ENCODE data around the gene HGFAC. TPM values are rescaled to one million over a fixed set of nuclear protein-coding genes. Genes with fewer than 3 reads are reported as not detected.
A peak's percentile ranks its signal among the peaks of the same experiment; 100 is the strongest.

The HGFAC gene
- total and polyA plus RNA-seq, 2 donors: 0.46 to 0.48 TPM

DNA sequence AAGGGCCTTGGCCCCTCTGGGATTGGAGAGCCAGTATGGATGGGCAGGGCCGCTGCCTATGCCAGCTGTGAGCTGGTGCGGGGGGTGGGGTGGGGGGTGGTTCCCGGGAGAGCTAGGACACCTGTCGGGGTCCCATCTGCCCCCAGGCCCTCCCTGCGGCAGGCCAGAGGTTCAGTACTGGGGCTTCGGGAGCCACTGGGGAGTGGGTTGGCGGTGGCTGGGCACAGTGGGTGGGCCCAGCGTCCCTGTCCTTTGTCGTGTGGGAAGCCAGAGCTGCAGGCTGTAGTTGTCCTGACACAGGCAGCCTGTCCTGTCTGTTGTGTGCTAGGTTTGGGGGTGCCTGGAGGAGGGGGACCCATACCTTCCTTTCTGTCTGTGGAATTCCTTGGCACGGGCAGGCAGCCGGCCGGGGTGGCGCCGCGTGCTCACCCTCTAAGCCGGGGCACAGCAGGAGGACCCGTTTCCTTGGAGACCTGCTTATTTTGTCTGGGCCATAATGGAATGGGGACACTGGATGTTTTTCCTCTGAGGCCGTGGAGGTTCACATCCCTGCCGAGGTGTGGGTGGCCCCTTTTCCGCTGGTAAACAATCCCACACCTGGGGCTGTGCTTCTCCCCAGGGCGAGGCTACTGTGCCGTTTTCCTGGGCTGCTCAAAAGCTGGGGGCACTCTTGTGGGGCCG, 36.1 kb downstream of the HGFAC start:
- Histone ChIP-seq H3K36me3 (ENCODE audit: insufficient read depth) (no peaks in the 10 kb centered on the region), H3K27ac (ENCODE audit: low read depth) (no peak overlapping the region), H3K4me1 (ENCODE audit: insufficient read depth) (no peaks in the 10 kb centered on the region), H3K4me3 (ENCODE audit: low read depth, low read length) (no peak overlapping the region)
- 78% methylated on average over 23 of the region's 23 CpGs for WGBS
- DNase-seq (ENCODE audit: extremely low spot score): no peak

DNA sequence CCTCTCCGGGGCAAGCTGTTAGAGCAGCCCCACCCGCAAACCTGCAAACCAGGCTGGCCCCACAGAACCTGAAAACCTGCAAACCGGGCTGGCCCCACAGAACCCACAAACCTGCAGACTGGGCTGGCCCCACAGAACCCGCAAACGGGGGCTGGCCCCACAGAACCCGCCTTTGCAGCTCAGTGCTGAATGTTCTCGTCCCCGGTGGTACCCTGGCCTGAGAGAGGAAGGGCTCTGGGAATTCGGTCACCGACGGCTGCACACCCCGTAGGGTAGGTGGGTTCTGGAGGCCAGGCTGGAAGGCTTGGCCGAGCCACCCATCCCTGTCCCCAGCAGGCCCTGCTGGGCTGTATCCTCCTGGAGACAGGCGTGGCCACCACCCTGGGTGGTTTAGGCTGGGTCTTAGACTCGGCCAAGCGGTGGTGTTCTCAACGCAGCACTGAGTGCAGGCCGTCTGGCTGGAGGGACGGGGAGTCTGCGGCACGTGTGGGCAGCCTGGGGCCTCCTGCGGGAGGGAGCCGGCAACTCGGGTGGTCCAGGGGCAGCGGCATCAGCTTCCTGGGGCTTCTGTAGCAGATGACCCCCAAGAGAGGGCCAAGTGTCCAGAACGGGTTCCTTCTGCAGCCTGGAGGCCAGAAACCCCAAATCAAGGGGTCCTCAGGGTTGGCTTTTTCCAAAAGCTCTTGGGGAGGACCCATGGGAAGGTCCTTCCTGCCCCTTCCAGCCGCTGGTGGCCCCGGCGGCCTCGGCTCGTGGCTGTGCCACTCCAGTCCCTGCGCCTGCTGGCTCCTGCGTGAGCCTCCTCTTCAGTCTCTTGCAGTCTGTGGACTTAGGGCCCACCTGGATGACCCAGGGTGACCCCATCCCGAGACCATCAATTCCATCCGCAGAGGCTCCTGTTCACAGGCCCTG, 36.9 kb downstream of the HGFAC start:
- WGBS: 82% methylated on average over 35 of the region's 35 CpGs
- Histone ChIP-seq H3K4me3 (ENCODE audit: low read depth, low read length) (no peak overlapping the region), H3K36me3 (ENCODE audit: insufficient read depth) (no peaks in the 10 kb centered on the region), H3K4me1 (ENCODE audit: insufficient read depth) (no peaks in the 10 kb centered on the region), H3K27ac (ENCODE audit: low read depth) (no peak overlapping the region)
- no peak for DNase-seq (ENCODE audit: extremely low spot score)

DNA sequence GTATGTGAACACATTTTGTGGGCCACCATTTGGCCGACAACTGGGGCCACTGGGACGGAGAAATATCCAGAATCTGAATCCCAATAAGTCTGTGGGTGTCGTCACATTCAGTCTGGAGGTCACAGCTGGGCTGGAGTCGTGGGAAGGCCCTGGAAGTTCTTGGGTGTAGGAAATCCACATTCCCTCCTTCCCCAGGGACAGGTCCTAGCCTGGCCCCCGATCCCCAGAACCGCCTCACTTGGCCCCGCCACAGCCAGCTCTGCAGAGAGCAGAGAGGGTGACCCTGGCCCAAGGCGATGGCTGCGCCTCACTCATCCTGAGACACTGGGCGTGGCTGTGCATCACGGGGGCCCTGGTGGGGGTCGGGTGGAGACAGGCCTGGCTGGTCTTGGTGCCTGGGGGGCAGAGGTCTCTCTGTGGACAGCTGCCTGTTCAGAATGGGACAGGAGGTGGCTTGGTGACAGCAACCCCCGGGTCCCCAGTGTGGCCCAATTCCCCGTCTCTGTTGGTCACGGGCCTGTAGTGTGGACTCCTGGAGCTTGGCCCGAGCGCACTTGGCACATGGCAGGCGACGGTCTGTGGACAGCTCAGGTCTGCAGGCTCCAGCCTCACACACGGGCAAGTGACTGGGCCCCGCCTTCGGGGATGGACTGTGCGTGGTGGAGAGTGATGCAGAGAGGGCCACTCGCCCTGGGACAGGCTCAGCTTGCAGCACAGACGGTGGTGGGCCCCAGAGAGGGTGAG, 37.8 kb downstream of the HGFAC start:
- H3K4me3 ChIP-seq (ENCODE audit: low read depth, low read length): no peak overlapping the region
- no peaks in the 10 kb centered on the region for H3K36me3 ChIP-seq (ENCODE audit: insufficient read depth)
- no peak overlapping the region for H3K27ac ChIP-seq (ENCODE audit: low read depth)
- 84% methylated on average over 25 of the region's 25 CpGs for WGBS
- no peak for DNase-seq (ENCODE audit: extremely low spot score)
- no peaks in the 10 kb centered on the region for H3K4me1 ChIP-seq (ENCODE audit: insufficient read depth)

DNA sequence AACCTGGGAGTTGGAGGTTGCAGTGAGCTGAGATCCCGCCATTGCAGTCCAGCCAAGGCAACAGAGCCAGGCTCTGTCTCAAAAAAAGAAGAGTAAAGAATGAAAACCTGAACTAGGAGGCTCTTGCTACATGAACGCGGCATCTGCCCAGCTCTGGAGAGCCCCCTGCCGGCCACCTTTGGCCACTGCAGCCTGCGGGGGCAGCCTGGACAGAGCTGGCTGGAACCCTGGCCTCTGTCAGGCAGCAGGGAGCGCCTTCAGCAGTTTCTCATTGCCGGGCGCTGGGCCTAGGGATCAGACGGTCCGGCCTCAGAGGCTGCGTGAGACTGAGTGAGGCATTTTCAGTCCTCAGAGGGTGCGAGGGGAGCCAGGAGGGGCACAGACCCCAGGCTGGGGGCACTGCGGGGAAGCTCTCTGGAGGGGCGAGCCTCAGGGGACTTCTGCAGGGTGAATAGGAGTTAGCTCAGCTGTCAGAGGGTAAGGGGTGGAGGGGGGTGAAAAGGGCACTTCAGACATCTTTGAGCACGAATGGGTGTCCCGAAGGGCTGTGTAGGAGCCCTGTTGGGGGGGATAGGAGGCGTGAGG, 38.9 kb downstream of the HGFAC start:
- no peak for DNase-seq (ENCODE audit: extremely low spot score)
- no peak overlapping the region for H3K27ac ChIP-seq (ENCODE audit: low read depth)
- 21% methylated on average over 17 of the region's 17 CpGs for whole genome bisulfite sequencing

DNA sequence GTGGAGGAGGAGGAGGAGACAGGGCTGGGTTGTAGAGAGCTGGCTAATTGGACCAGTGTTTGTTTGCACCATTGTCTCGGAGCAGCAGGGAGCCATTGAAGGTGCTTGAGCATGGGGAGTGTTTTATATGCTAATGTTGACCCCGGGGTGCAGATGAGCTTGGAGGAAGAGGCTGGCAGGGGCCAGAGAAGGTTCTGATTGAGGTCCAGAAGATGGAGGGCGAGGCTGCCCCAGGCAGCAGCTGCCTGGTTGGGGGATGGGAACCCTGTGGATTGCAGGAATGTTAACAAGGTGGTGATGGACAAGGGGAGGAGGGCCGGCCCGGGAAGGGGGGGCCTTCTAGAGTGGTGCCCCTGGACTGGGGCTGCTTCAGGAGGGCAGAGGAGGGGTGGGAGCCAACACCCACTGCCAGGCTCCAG, 39.4 kb downstream of the HGFAC start:
- 60% methylated on average over 5 of the region's 5 CpGs for WGBS
- no peak for DNase-seq (ENCODE audit: extremely low spot score)
- no peak overlapping the region for H3K27ac ChIP-seq (ENCODE audit: low read depth)
- no peaks in the 10 kb centered on the region for H3K36me3 ChIP-seq (ENCODE audit: insufficient read depth)
- H3K4me1 ChIP-seq (ENCODE audit: insufficient read depth): no peaks in the 10 kb centered on the region
- H3K4me3 ChIP-seq (ENCODE audit: low read depth, low read length): no peak overlapping the region

More for the DNA sequence above, 38.9 kb downstream of the HGFAC start:
- Histone ChIP-seq H3K36me3 (ENCODE audit: insufficient read depth) (no peaks in the 10 kb centered on the region), H3K4me3 (ENCODE audit: low read depth, low read length) (no peak overlapping the region), H3K4me1 (ENCODE audit: insufficient read depth) (no peaks in the 10 kb centered on the region)

DNA sequence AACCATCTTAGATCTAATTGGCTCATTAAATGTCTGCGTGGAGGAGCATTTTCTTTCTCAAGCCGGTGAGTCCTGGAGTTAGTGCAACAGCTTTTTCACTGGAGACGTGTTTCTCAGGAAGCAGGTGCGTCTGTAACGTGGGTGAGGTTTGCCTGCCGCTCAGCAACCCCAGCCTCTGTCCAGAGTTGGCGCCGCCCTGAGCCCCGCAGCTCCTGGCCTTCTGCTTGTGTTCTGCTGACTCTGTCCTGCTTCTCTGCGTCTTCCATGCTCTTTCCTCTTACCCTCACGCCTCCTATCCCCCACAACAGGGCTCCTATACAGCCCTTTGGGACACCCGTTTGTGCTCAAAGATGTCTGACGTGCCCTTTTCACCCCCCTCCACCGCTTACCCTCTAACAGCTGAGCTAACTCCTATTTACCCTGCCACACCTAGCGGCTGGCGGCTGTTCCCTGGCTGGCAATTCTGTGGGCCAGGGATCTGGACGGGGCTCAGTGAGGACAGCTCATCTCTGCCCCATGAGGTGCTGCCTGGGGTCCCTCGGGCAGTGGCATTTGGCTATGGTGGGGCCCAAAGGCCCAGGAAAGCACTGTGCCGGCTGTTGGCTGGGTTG, 40.1 kb downstream of the HGFAC start:
- Histone ChIP-seq H3K36me3 (ENCODE audit: insufficient read depth) (no peaks in the 10 kb centered on the region), H3K4me1 (ENCODE audit: insufficient read depth) (no peaks in the 10 kb centered on the region), H3K4me3 (ENCODE audit: low read depth, low read length) (no peak overlapping the region), H3K27ac (ENCODE audit: low read depth) (no peak overlapping the region)
- WGBS: 88% methylated on average over 19 of the region's 19 CpGs
- no peak for DNase-seq (ENCODE audit: extremely low spot score)

DNA sequence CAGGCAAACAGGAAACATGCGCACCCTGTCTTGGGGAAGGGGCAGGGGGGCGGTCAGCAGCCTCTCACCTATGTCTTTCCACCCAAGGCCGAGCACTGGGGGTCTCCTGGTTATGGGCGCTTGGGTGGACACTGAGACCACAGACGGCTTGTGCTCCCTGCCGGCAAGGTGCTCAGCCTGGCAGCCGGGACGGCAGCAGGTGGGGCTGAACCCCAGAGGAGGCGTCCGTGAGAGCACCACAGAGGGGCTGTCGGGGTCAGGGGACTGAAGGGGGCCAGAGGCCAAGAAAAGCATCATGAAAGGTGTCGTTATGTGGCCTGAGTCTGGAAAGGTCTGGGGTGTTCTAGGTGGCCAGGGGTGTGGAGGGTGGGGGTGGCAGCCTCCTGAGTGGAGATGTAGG, 40.9 kb downstream of the HGFAC start:
- no peaks in the 10 kb centered on the region for H3K4me1 ChIP-seq (ENCODE audit: insufficient read depth)
- no peaks in the 10 kb centered on the region for H3K36me3 ChIP-seq (ENCODE audit: insufficient read depth)
- WGBS: 94% methylated on average over 12 of the region's 12 CpGs
- DNase-seq (ENCODE audit: extremely low spot score): no peak
- no peak overlapping the region for H3K4me3 ChIP-seq (ENCODE audit: low read depth, low read length)
- no peak overlapping the region for H3K27ac ChIP-seq (ENCODE audit: low read depth)

DNA sequence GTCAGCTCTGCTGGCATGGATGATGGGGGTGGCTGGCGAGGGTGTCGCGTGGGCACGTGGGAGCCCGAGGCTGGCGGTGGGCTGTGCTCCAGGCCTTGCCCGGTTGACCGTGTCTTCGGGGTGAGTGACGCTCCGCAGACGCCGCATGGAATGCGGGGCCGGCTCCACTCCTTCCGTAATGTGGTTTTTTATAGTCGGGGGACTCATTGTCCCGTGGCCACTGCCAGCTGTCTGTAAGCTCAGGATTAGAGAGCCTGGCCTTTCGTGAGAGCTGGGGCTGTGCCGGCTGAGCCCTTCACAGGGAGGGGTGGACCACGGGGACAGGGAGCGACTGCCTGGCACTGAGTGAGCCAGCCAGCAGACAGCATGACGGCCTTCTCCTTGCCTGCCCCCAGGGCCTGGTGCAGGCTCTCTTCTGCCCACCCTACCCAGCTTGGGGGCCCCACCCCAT, 41.7 kb downstream of the HGFAC start:
- Histone ChIP-seq H3K4me1 (ENCODE audit: insufficient read depth) (no peaks in the 10 kb centered on the region), H3K4me3 (ENCODE audit: low read depth, low read length) (no peak overlapping the region), H3K36me3 (ENCODE audit: insufficient read depth) (no peaks in the 10 kb centered on the region), H3K27ac (ENCODE audit: low read depth) (no peak overlapping the region)
- WGBS: 22% methylated on average over 23 of the region's 23 CpGs
- no peak for DNase-seq (ENCODE audit: extremely low spot score)

DNA sequence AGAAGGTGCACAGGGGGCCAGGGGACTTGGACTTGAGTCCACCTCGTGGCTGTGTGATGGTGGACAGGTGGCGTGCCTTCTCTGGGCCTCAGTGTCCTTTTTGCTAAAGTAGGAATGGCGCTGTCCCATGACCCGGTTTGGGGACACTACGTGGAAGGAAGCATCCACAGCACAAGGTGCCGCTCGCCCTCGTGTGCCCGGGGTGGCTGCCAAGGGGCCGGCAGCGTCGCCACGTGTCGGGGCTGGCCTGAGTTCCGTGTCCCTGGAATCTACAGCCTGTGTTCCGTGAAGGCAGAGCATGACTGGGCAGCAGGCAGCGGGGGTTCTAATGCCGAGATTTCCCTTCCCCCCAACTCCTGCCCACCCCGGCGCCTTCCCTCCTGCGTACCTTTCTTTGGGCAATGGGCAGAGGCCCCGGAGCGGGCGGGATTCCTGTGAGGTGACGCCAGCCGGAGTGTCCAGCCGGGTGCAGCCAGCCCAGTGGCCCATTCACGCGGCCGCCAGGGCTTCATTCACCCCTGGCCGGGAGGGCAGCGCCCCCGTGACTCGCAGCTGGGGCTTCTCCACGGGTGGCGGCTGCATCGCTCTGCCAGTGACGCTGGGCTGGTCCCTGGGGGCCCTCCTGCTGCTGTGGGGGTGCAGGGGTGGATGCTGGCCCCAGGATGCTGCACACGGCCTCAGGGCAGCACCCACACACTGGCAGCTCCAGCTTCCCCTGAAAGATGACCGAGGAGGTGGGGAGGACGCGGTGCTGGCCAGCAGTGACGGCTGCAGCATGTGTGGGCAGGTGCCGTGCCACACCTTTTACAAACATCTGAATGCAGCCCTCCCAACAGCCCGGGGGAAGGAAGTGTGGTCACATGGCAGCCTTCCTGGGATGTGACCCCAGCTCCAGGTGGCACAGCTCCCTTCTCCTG, 42.5 kb downstream of the HGFAC start:
- no peaks in the 10 kb centered on the region for H3K36me3 ChIP-seq (ENCODE audit: insufficient read depth)
- WGBS: 71% methylated on average over 45 of the region's 45 CpGs
- peak; percentile 51 for DNase-seq (ENCODE audit: extremely low spot score)
- H3K4me1 ChIP-seq (ENCODE audit: insufficient read depth): no peaks in the 10 kb centered on the region
- no peak overlapping the region for H3K4me3 ChIP-seq (ENCODE audit: low read depth, low read length)
- H3K27ac ChIP-seq (ENCODE audit: low read depth): peak overlapping the region; percentile 84

DNA sequence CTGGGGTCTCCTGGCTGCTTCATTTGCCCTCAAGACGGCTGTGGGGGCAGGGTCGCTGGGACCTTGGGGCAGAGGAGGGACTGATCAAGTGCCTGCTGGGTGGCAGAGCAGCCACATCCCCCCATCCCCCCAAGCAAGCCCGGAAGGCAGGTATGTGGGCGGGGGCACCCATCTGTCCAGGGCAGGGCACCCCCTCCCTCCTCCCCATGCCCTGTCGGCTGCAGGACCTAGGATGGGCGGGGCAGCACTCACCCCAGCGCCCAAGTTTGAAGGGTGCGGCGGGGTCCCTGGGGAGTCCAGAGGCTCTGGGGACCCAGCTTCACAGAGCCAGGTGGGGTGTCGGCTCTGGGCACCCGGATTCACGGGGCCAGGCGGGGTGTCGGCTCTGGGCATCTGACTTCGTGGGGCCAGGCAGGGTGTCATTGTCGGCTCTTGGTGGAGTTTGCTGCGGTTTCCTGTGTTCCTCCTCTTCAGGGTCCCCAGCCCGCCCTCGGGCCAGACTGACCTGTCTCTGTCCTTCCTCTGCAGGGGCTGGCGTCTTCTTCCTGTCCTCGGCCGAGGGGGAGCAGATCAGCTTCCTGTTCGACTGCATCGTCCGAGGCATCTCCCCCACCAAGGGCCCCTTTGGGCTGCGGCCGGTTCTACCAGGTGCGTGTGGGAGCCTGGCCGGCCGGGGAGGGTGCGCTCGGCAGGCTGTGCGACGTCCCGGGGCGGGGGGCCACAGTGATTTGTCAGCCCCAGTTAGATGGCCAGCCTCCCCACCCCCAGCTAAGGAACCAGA, 43.4 kb downstream of the HGFAC start:
- Histone ChIP-seq H3K36me3 (ENCODE audit: insufficient read depth) (no peaks in the 10 kb centered on the region), H3K4me3 (ENCODE audit: low read depth, low read length) (no peak overlapping the region), H3K27ac (ENCODE audit: low read depth) (peak overlapping the region; percentile 84), H3K4me1 (ENCODE audit: insufficient read depth) (no peaks in the 10 kb centered on the region)
- 38% methylated on average over 36 of the region's 36 CpGs for WGBS
- no peak for DNase-seq (ENCODE audit: extremely low spot score)

DNA sequence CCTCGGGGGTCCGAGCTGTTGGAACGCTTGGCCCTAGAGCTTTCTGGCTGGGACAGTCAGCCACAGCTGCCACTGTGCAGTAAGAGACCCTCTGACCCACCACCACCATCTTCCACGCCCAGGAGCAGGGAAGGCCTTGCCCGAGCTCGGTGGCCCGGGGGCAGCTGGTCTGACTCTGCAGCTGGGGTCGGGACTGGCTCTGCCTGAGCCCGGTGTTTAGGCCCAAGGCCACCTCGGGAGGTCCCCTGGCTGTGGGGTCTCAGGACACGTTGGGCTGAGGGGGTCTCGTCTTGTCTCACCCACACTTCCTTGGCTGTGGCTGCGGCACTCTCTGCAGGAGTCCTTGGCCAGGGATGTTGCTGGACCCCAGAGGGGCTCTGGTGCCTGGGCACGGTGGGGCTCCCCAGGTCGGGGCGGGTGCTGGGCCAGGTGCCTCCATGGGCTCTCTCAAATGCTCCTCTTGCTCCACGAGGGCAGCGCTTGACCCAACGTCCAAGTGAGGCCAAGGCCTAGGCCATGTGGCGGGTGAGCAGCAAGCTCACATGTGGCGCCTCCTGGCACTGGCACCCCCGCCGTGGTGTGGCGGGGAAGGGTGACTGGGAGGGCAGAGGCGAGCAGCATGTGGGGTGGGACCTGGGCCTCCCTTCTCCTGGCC, 44.2 kb downstream of the HGFAC start:
- WGBS: 88% methylated on average over 25 of the region's 25 CpGs
- Histone ChIP-seq H3K27ac (ENCODE audit: low read depth) (no peak overlapping the region), H3K36me3 (ENCODE audit: insufficient read depth) (no peaks in the 10 kb centered on the region), H3K4me3 (ENCODE audit: low read depth, low read length) (no peak overlapping the region), H3K4me1 (ENCODE audit: insufficient read depth) (no peaks in the 10 kb centered on the region)
- DNase-seq (ENCODE audit: extremely low spot score): no peak

Data from urinary bladder (tissue), 4 donors.